Panc1 (cell line): ENCODE results near the gene PDGFD. TPM values are rescaled to one million over a fixed set of nuclear protein-coding genes. Genes with fewer than 3 reads are reported as not detected.

Experiments used
- ATAC-seq: fragments of 200-7000 bp; cut with Tn5 transposase; 2 replicates; pipeline ENCODE4 v1.9.1; 2020; ENCODE audit warnings: mild to moderate bottlenecking, moderate library complexity
- BruUV-seq: library from RNA; stranded (reverse); fragments of 400-500 nt; replicated peaks from 2 replicates; lab custom pipeline; 2021; lab: Mats Ljungman, UMichigan
- CTCF ChIA-PET: fragments of 300-600 bp; sonication (Branson Sonifier 250); formaldehyde crosslinking; loops from one replicate; lab custom pipeline; 2022; ENCODE audit warnings: antibody characterized with exemption; lab: Charles Lee
- POLR2A ChIA-PET: fragments of 300-600 bp; sonication (Branson Sonifier 250); formaldehyde crosslinking; loops from one replicate; lab custom pipeline; 2022; ENCODE audit warnings: antibody characterized with exemption; lab: Charles Lee
- DNase-seq: peaks from one replicate; pipeline ENCODE4 v3.0.0-alpha.2; 2010; ENCODE audit warnings: low read depth, low spot score
- H3K27ac ChIP-seq: 2 replicates; pipeline ENCODE4 v1.5.1; 2011; ENCODE audit warnings: mild to moderate bottlenecking, low read length, inconsistent platforms
- H3K27me3 ChIP-seq: fragments of 200-500 bp; sonication (Bioruptor generic); 2 replicates; pipeline ENCODE4 v1.6.0; 2014; ENCODE audit warnings: low read length, inconsistent platforms; ENCODE audit not compliant: control insufficient read depth, insufficient read depth
- H3K36me3 ChIP-seq: fragments of 200-500 bp; sonication (Bioruptor generic); 2 replicates; pipeline ENCODE4 v1.5.1; 2014; ENCODE audit warnings: inconsistent platforms, mild to moderate bottlenecking, low read length, moderate library complexity; ENCODE audit not compliant: control insufficient read depth, insufficient read depth
- H3K4me1 ChIP-seq: 2 replicates; pipeline ENCODE4 v1.5.1; 2011; ENCODE audit warnings: inconsistent platforms, mild to moderate bottlenecking, low read length, moderate library complexity; ENCODE audit not compliant: control insufficient read depth, insufficient read depth
- H3K4me3 ChIP-seq, 2 experiments: 2 replicates each; pipeline ENCODE4 v1.5.1; 2011 to 2012; ENCODE audit warnings: low read depth in 2 of 2, low read length in 2 of 2, mild to moderate bottlenecking in 2 of 2, inconsistent platforms in 1 of 2, moderate library complexity in 1 of 2
- H3K9me3 ChIP-seq: fragments of 200-500 bp; sonication (Bioruptor generic); 2 replicates; pipeline ENCODE4 v1.5.1; 2014; ENCODE audit warnings: low read depth, mild to moderate bottlenecking, inconsistent platforms, low read length, moderate library complexity; ENCODE audit not compliant: control insufficient read depth, insufficient read depth
- POLR2AphosphoS5 ChIP-seq: IDR thresholded peaks from 2 replicates; pipeline ENCODE4 v1.6.1; 2012; ENCODE audit warnings: mild to moderate bottlenecking, low read depth, low read length, moderate library complexity
- SIN3A ChIP-seq: IDR thresholded peaks from 2 replicates; pipeline ENCODE4 v1.6.1; 2012; ENCODE audit warnings: low read depth, mild to moderate bottlenecking, low read length, moderate library complexity, borderline replicate concordance; ENCODE audit not compliant: insufficient read depth
- TCF7L2 ChIP-seq: IDR thresholded peaks from 2 replicates; pipeline ENCODE4 v1.6.1; 2011; ENCODE audit warnings: mild to moderate bottlenecking, low read depth, low read length, inconsistent platforms
- in situ Hi-C: cut with HindIII; loops from 2 replicates; pipeline ENCODE4 v1.10.0; 2016; ENCODE audit warnings: low sequenced_read_pairs, low pct_unique_long_range_greater_than_20kb
- intact Hi-C: fragments of 100-400 bp; cut with micrococcal nuclease; formaldehyde crosslinking; loops from one replicate; pipeline ENCODE4 v1.10.0; 2022; ENCODE audit not compliant: unreplicated experiment
- total RNA-seq: library from RNA; stranded (reverse); gene quantifications from one replicate; pipeline ENCODE4 v1.2.1, GENCODE V29; 2021; ENCODE audit not compliant: unreplicated experiment
- TF ChIP-seq, protein P1 (sequence below), 2 experiments: IDR thresholded peaks; 2 replicates each; pipeline ENCODE4 v1.6.1; 2011 to 2012; ENCODE audit warnings: low read depth in 2 of 2, control low read depth in 1 of 2, low read length in 1 of 2, mild to moderate bottlenecking in 1 of 2, moderate library complexity in 1 of 2; ENCODE audit not compliant: insufficient read depth in 1 of 2
- TF ChIP-seq, protein P2 (sequence below): fragments of 450-650 bp; IDR thresholded peaks from 2 replicates; pipeline ENCODE4 v1.5.1; 2017; ENCODE audit warnings: mild to moderate bottlenecking

PDGFD gene
- total RNA-seq, 1 experiment from 2014 or later = 1.3 TPM

DNA sequence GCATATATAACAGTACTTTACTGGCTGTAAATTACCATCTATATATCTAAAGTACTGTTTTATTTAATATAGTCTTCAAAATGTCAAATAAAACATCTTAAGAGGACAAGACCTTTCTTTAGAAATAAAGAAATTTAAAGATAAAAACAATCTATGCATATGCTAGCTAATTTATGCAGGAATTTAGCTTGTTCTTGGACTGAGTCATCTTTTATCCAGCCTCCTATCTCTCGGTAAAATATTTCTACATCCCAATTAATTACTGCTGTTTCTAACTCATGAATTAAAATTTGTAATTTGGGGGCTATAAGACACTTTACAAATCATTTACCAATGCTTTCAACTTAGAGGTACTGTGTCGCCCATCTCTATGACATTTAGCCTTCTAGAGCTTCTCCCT is 200.3 kb downstream of the PDGFD start:
- intact Hi-C loops = no loop called here
- BruUV-seq = no TSS peak
- TF ChIP-seq SIN3A (no peak), POLR2AphosphoS5 (no peak), TCF7L2 (no peak)
- TF ChIP-seq, protein P1, sequence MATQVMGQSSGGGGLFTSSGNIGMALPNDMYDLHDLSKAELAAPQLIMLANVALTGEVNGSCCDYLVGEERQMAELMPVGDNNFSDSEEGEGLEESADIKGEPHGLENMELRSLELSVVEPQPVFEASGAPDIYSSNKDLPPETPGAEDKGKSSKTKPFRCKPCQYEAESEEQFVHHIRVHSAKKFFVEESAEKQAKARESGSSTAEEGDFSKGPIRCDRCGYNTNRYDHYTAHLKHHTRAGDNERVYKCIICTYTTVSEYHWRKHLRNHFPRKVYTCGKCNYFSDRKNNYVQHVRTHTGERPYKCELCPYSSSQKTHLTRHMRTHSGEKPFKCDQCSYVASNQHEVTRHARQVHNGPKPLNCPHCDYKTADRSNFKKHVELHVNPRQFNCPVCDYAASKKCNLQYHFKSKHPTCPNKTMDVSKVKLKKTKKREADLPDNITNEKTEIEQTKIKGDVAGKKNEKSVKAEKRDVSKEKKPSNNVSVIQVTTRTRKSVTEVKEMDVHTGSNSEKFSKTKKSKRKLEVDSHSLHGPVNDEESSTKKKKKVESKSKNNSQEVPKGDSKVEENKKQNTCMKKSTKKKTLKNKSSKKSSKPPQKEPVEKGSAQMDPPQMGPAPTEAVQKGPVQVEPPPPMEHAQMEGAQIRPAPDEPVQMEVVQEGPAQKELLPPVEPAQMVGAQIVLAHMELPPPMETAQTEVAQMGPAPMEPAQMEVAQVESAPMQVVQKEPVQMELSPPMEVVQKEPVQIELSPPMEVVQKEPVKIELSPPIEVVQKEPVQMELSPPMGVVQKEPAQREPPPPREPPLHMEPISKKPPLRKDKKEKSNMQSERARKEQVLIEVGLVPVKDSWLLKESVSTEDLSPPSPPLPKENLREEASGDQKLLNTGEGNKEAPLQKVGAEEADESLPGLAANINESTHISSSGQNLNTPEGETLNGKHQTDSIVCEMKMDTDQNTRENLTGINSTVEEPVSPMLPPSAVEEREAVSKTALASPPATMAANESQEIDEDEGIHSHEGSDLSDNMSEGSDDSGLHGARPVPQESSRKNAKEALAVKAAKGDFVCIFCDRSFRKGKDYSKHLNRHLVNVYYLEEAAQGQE (IDR thresholded peaks at IDR 0.05; ENCODE audit: insufficient read depth in 1 of 2, low read depth in 2 of 2, low read length in 1 of 2) = no peak
- TF ChIP-seq, protein P2, sequence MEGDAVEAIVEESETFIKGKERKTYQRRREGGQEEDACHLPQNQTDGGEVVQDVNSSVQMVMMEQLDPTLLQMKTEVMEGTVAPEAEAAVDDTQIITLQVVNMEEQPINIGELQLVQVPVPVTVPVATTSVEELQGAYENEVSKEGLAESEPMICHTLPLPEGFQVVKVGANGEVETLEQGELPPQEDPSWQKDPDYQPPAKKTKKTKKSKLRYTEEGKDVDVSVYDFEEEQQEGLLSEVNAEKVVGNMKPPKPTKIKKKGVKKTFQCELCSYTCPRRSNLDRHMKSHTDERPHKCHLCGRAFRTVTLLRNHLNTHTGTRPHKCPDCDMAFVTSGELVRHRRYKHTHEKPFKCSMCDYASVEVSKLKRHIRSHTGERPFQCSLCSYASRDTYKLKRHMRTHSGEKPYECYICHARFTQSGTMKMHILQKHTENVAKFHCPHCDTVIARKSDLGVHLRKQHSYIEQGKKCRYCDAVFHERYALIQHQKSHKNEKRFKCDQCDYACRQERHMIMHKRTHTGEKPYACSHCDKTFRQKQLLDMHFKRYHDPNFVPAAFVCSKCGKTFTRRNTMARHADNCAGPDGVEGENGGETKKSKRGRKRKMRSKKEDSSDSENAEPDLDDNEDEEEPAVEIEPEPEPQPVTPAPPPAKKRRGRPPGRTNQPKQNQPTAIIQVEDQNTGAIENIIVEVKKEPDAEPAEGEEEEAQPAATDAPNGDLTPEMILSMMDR = no peak
- in situ Hi-C loops = no loop called here
- H3K27me3 ChIP-seq = no peaks in the 10 kb centered on the region
- no peaks in the 10 kb centered on the region for H3K36me3 ChIP-seq
- no peak overlapping the region for H3K27ac ChIP-seq
- ChIA-PET CTCF (no interaction called here), POLR2A (no interaction called here)
- no peak for DNase-seq
- no peaks in the 10 kb centered on the region for H3K9me3 ChIP-seq
- H3K4me1 ChIP-seq = no peaks in the 10 kb centered on the region
- no peak for ATAC-seq
- no peak overlapping the region for H3K4me3 ChIP-seq

DNA sequence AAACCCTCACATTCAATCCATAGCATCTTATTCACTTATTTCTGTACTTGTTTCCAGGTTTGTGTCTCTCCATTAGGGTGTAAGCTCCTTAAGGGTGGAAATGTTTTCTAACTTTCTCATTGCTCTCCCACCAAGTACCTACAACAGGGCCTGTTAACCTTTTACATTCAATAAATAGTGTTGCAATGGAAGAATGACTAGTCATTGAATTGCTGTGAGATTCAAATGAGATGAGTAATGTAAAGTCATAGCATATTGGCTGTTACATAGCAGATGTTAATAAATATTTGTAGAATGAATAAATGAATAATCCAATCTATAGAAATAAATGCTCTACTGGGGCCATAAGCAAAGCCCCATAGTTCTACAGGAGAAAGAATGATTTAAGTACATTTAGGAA is 202.9 kb downstream of the PDGFD start:
- intact Hi-C loops = no loop called here
- H3K4me1 ChIP-seq = no peaks in the 10 kb centered on the region
- POLR2A ChIA-PET = no interaction called here
- H3K4me3 ChIP-seq = no peak overlapping the region
- H3K9me3 ChIP-seq = no peaks in the 10 kb centered on the region
- in situ Hi-C loops = no loop called here
- no peaks in the 10 kb centered on the region for H3K36me3 ChIP-seq
- CTCF ChIA-PET = no interaction called here
- H3K27ac ChIP-seq = no peak overlapping the region
- ATAC-seq (no peak), DNase-seq (no peak)
- TF ChIP-seq, protein P1 (IDR thresholded peaks at IDR 0.05; ENCODE audit: insufficient read depth in 1 of 2, low read depth in 2 of 2, low read length in 1 of 2) = no peak
- TF ChIP-seq POLR2AphosphoS5 (no peak), SIN3A (no peak), TCF7L2 (no peak)
- TF ChIP-seq, protein P2 = no peak
- no peaks in the 10 kb centered on the region for H3K27me3 ChIP-seq
- BruUV-seq = no TSS peak
